ENCODE measurements around the gene VPS25. TPM values are rescaled to one million over a fixed set of nuclear protein-coding genes. Genes with fewer than 3 reads are reported as not detected.
A peak's percentile ranks its signal among the peaks of the same experiment; 100 is the strongest.

VPS25 gene
- total RNA-seq, 3 donors from 2014 or later (not counting 1 experiment from before 2014, with no cell fraction given): 39.9 to 46.4 (median 41.5) TPM

- ATAC-seq (peak in 1 of 3 donors; percentile 19), DNase-seq (no peak)
- Histone ChIP-seq H3K27ac (ENCODE audit: low read length) (peak overlapping the region; percentile 90), H3K4me3 (ENCODE audit: low read length) (peak overlapping the region; percentile 86), H3K4me1 (ENCODE audit: control insufficient read depth, insufficient read depth, low read length) (peaks cover 14% of the 10 kb centered on the region), H3K36me3 (ENCODE audit: control insufficient read depth, insufficient read depth, low read length) (peaks cover 16% of the 10 kb centered on the region), H3K27me3 (ENCODE audit: control insufficient read depth, insufficient read depth, low read length) (no peaks in the 10 kb centered on the region), H3K9me3 (ENCODE audit: control insufficient read depth, insufficient read depth, low read length) (no peaks in the 10 kb centered on the region)
- Mint-ChIP-seq H3K36me3 (no peaks in the 10 kb centered on the region), H3K27me3 (ENCODE audit: low read depth in 2 of 2) (peaks cover 2 to 12% of the 10 kb centered on the region in 2 donors), H3K27ac (peak overlapping the region; percentile 94 to 98), H3K4me3 (peak overlapping the region; percentile 99), H3K4me1 (peaks cover 26 to 27% of the 10 kb centered on the region in 2 donors), H3K9me3 (no peaks in the 10 kb centered on the region)
- WGBS (ENCODE audit: insufficient coverage): 1% methylated on average over 3 of the region's 3 CpGs
- no peak for TF ChIP-seq CTCF (IDR thresholded peaks at IDR 0.05)
- intact Hi-C loops (cut with micrococcal nuclease): loop anchor here (2.0 kb wide), 1 partner anchor 52 kb away; the partner anchor contains the start of gene BECN1
Measured at GRCh38 chr17:42772945-42773289, 332 bp upstream of the VPS25 start.

- no peaks in the 10 kb centered on the region for H3K27me3 ChIP-seq (ENCODE audit: control insufficient read depth, insufficient read depth, low read length)
- no peak for TF ChIP-seq CTCF (IDR thresholded peaks at IDR 0.05)
- peaks cover 14% of the 10 kb centered on the region for H3K4me1 ChIP-seq (ENCODE audit: control insufficient read depth, insufficient read depth, low read length)
- DNase-seq: no peak
- peak overlapping the region; percentile 94 to 98 for H3K27ac Mint-ChIP-seq
- no peaks in the 10 kb centered on the region for H3K36me3 Mint-ChIP-seq
- ATAC-seq: no peak
- peak overlapping the region; percentile 86 for H3K4me3 ChIP-seq (ENCODE audit: low read length)
- H3K4me3 Mint-ChIP-seq: peak overlapping the region; percentile 99
- no peaks in the 10 kb centered on the region for H3K9me3 ChIP-seq (ENCODE audit: control insufficient read depth, insufficient read depth, low read length)
- peaks cover 28% of the 10 kb centered on the region for H3K36me3 ChIP-seq (ENCODE audit: control insufficient read depth, insufficient read depth, low read length)
- H3K9me3 Mint-ChIP-seq: no peaks in the 10 kb centered on the region
- intact Hi-C loops (cut with micrococcal nuclease): no loop called here
- peaks cover 26 to 27% of the 10 kb centered on the region in 2 donors for H3K4me1 Mint-ChIP-seq
- peak overlapping the region; percentile 90 for H3K27ac ChIP-seq (ENCODE audit: low read length)
- peaks cover 0 to 3% of the 10 kb centered on the region in 2 donors for H3K27me3 Mint-ChIP-seq (ENCODE audit: low read depth in 2 of 2)
- WGBS (ENCODE audit: insufficient coverage): 79% methylated on average over 1 of the region's 3 CpGs
Measured at GRCh38 chr17:42774066-42774745, 957 bp downstream of the VPS25 start.

- intact Hi-C loops (cut with micrococcal nuclease): no loop called here
- Mint-ChIP-seq H3K27me3 (ENCODE audit: low read depth in 2 of 2) (peaks cover 0 to 6% of the 10 kb centered on the region in 2 donors), H3K4me3 (no peak overlapping the region), H3K36me3 (no peaks in the 10 kb centered on the region), H3K9me3 (no peaks in the 10 kb centered on the region), H3K27ac (no peak overlapping the region), H3K4me1 (peaks cover 26 to 34% of the 10 kb centered on the region in 2 donors)
- H3K27ac ChIP-seq (ENCODE audit: low read length): no peak overlapping the region
- H3K4me1 ChIP-seq (ENCODE audit: control insufficient read depth, insufficient read depth, low read length): peaks cover 17% of the 10 kb centered on the region
- no peak for ATAC-seq
- 87% methylated on average over 2 of the region's 3 CpGs for WGBS (ENCODE audit: insufficient coverage)
- H3K9me3 ChIP-seq (ENCODE audit: control insufficient read depth, insufficient read depth, low read length): no peaks in the 10 kb centered on the region
- peaks cover 31% of the 10 kb centered on the region for H3K36me3 ChIP-seq (ENCODE audit: control insufficient read depth, insufficient read depth, low read length)
- no peak for DNase-seq
- H3K4me3 ChIP-seq (ENCODE audit: low read length): no peak overlapping the region
- no peaks in the 10 kb centered on the region for H3K27me3 ChIP-seq (ENCODE audit: control insufficient read depth, insufficient read depth, low read length)
- no peak for TF ChIP-seq CTCF (IDR thresholded peaks at IDR 0.05)
Measured at GRCh38 chr17:42775534-42776098, 2.4 kb downstream of the VPS25 start.

Data from natural killer cell (primary cell).